OCI-LY3 (cell line): ENCODE measurements around the gene GPRC5B.

ENCODE experiments used
- H2AFZ ChIP-seq: fragments of 200-600, 300-600 bp; shearing (Covaris generic); 2 replicates; pipeline ENCODE4 v1.6.0; 2014; ENCODE audit warnings: antibody characterized with exemption, low read depth, low read length
- H3K27ac ChIP-seq: fragments of 200-600, 300-600 bp; sonication (generic); 2 replicates; pipeline ENCODE4 v1.5.1; 2014; ENCODE audit warnings: mild to moderate bottlenecking, low read length, moderate library complexity, mixed read lengths
- H3K27me3 ChIP-seq: fragments of 200-600, 300-600 bp; sonication (generic); 2 replicates; pipeline ENCODE4 v1.6.1; 2014; ENCODE audit warnings: low read depth, low read length, mixed read lengths
- H3K36me3 ChIP-seq: fragments of 200-600, 300-600 bp; sonication (generic); replicated peaks from 2 replicates; pipeline ENCODE3; 2014; ENCODE audit warnings: low read depth, low read length, mixed read lengths
- H3K4me1 ChIP-seq: fragments of 300-600, 200-600 bp; sonication (generic); 2 replicates; pipeline ENCODE4 v1.6.1; 2014; ENCODE audit warnings: low read length, mixed read lengths
- H3K4me2 ChIP-seq: fragments of 200-600, 300-600 bp; sonication (generic); 2 replicates; pipeline ENCODE4 v1.6.1; 2014; ENCODE audit warnings: low read length, mixed read lengths
- H3K4me3 ChIP-seq: fragments of 300-600, 200-600 bp; sonication (generic); 2 replicates; pipeline ENCODE4 v1.5.1; 2014; ENCODE audit warnings: antibody characterized with exemption, mild to moderate bottlenecking, low read length, moderate library complexity
- H3K79me2 ChIP-seq: fragments of 300-600, 200-600 bp; shearing (Covaris generic); 2 replicates; pipeline ENCODE4 v1.6.1; 2014; ENCODE audit warnings: mild to moderate bottlenecking, low read length, mixed read lengths
- H3K9ac ChIP-seq: fragments of 300-600, 200-600 bp; shearing (Covaris generic); 2 replicates; pipeline ENCODE4 v1.6.0; 2014; ENCODE audit warnings: mild to moderate bottlenecking, low read length, moderate library complexity
- H3K9me3 ChIP-seq: fragments of 200-600, 300-600 bp; shearing (Covaris generic); 2 replicates; pipeline ENCODE4 v1.6.1; 2014; ENCODE audit warnings: low read length, mixed read lengths; ENCODE audit not compliant: insufficient read depth
- H4K20me1 ChIP-seq: fragments of 200-600, 300-600 bp; sonication (generic); 2 replicates; pipeline ENCODE4 v1.6.1; 2016; ENCODE audit warnings: low read length, mixed read lengths; ENCODE audit not compliant: insufficient read depth
- EZH2phosphoT487 ChIP-seq: fragments of 200-600 bp; shearing (Covaris generic); IDR thresholded peaks from 2 replicates; pipeline ENCODE4 v1.6.1; 2018; ENCODE audit warnings: antibody characterized with exemption, mixed run types, low read depth
- TF ChIP-seq, protein P1 (sequence below): fragments of 200-600, 300-600 bp; sonication (generic); IDR thresholded peaks from 2 replicates; pipeline ENCODE4 v1.5.1; 2014; ENCODE audit warnings: antibody characterized with exemption, low read length, low read depth

GPRC5B gene

DNA sequence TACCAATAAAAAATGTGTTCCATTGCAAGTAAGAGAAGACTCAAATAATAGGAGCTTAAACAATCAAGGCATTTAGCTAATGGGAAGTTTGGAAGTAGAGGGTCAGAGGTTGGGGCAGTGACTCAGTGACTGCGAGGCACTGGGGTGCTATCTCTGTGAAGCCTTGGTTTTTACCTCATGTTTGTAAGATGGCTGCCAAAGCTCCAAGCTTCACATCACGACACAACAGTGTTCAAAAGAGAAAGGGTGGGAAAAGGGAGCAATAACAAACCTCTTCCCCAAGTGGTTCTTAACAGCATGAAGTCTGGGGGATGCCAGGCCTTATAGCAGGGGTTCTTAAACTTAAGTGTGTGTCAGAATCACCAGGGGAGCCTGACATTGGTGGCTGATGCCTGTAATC, 26.6 kb upstream of the GPRC5B start:
- Histone ChIP-seq H3K4me3 (no peak overlapping the region), H3K79me2 (no peaks in the 10 kb centered on the region), H3K27me3 (peaks cover 5% of the 10 kb centered on the region), H3K4me2 (no peak overlapping the region), H2AFZ (no peak overlapping the region), H3K36me3 (no peaks in the 10 kb centered on the region), H3K9ac (no peak overlapping the region), H3K27ac (no peak overlapping the region), H3K9me3 (no peaks in the 10 kb centered on the region), H4K20me1 (no peaks in the 10 kb centered on the region), H3K4me1 (peaks cover 10% of the 10 kb centered on the region; the same call in 1 of the 2 replicates)
- TF ChIP-seq, protein P1, sequence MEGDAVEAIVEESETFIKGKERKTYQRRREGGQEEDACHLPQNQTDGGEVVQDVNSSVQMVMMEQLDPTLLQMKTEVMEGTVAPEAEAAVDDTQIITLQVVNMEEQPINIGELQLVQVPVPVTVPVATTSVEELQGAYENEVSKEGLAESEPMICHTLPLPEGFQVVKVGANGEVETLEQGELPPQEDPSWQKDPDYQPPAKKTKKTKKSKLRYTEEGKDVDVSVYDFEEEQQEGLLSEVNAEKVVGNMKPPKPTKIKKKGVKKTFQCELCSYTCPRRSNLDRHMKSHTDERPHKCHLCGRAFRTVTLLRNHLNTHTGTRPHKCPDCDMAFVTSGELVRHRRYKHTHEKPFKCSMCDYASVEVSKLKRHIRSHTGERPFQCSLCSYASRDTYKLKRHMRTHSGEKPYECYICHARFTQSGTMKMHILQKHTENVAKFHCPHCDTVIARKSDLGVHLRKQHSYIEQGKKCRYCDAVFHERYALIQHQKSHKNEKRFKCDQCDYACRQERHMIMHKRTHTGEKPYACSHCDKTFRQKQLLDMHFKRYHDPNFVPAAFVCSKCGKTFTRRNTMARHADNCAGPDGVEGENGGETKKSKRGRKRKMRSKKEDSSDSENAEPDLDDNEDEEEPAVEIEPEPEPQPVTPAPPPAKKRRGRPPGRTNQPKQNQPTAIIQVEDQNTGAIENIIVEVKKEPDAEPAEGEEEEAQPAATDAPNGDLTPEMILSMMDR, result no peak
- no peak for TF ChIP-seq EZH2phosphoT487

DNA sequence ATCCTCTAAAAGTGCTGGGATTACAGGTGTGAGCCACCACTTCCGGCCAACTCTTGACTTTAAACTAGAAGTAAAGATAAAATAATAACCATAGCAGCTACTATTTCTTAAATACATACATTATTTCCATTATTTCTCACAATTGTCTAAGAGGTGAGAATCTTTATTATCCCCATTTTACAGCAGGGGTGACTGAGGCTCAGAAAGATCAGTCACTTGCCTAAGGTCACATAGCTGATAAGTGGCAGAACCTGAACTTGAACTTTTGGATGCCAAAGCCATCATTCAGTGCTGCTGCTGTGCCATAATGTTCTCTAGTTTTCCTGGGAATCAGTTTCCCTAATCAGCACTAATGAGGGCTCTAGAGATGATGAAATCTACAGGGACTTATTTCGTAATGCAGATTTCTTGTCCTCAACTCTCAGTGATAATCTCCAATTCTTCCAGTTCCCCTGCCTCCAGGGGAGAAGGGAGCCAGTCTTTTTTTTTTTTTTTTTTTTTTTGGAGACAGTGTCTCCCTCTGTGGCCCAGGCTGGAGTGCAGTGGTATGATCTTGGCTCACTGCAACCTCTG, 25.2 kb upstream of the GPRC5B start:
- no peak overlapping the region for H2AFZ ChIP-seq
- H3K27ac ChIP-seq, result no peak overlapping the region
- TF ChIP-seq EZH2phosphoT487, result no peak
- TF ChIP-seq, protein P1, result no peak
- H3K36me3 ChIP-seq, result no peaks in the 10 kb centered on the region
- H3K27me3 ChIP-seq, result peaks cover 4% of the 10 kb centered on the region
- H3K9ac ChIP-seq, result no peak overlapping the region
- H3K4me1 ChIP-seq, result peaks cover 10% of the 10 kb centered on the region; the same call in 1 of the 2 replicates
- H3K9me3 ChIP-seq, result no peaks in the 10 kb centered on the region
- no peaks in the 10 kb centered on the region for H3K79me2 ChIP-seq
- H3K4me3 ChIP-seq, result no peak overlapping the region
- no peaks in the 10 kb centered on the region for H4K20me1 ChIP-seq
- no peak overlapping the region for H3K4me2 ChIP-seq

DNA sequence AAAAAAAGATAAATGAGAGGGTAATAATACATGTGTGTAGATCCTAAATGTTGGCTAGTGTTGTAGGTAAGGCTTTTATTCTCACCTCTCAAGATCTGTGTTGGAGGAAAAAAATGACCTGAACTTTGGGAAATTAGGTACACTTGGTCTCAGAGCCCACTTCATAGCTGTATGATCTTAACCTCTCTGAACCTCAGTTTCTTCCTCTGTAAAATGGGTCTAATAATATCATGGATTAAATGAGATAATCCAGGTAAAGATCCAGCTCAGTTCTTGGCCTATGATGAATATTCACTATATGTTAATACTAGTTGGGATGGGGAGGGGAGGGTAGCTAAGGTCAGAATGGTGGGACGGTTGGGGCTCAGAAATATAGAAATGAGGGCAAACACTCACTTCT, 24.3 kb upstream of the GPRC5B start:
- Histone ChIP-seq H3K79me2 (no peaks in the 10 kb centered on the region), H3K4me2 (no peak overlapping the region), H4K20me1 (no peaks in the 10 kb centered on the region), H3K9me3 (no peaks in the 10 kb centered on the region), H3K27me3 (peaks cover 4% of the 10 kb centered on the region), H3K4me3 (no peak overlapping the region), H3K36me3 (no peaks in the 10 kb centered on the region), H2AFZ (no peak overlapping the region), H3K4me1 (peaks cover 10% of the 10 kb centered on the region; the same call in 1 of the 2 replicates), H3K27ac (no peak overlapping the region), H3K9ac (no peak overlapping the region)
- TF ChIP-seq, protein P1, result no peak
- no peak for TF ChIP-seq EZH2phosphoT487

DNA sequence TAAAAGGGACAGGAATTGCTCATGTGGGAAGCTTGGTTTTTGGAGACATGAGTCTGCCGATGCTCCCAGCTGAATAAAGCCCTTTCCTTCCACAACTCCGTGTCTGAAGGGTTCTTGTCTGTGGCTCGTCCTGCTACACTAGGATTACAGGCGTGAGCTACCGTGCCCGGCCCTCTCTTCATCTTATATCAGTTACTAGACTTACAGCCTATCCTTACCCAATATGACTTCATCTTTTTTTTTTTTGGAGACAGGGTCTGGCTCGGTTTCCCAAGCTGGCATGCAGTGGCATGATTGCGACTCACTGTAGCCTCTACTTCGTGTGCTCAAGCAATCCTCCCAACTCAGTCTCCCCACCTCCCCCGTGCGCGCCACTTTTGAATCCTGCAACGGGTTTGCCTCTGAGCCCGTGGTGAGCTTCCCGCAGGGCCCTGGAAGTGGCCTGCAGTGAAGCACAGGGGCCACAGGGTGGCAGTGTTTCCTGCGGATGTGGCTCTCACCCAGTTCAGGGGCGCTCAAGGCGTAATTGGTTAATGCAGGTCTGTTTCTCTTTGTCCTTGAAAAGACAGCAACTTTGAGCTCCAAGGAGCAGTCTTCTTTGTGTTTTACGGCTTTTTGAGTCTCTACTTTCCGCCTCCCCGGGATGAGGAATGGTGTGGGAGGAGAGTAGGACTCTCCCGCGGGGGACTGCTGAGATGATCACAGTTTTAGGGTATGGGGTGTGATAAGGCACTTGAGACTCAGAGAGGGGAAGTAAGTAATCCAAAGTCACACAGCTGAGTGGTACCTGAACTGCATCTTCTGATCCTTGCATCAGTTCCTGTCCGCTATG, 22.7 kb upstream of the GPRC5B start:
- Histone ChIP-seq H3K27me3 (peaks cover 4% of the 10 kb centered on the region; the same call in 1 of the 2 replicates), H3K9me3 (no peaks in the 10 kb centered on the region), H4K20me1 (no peaks in the 10 kb centered on the region), H3K27ac (no peak overlapping the region), H3K4me3 (peak overlapping the region; percentile 37), H3K79me2 (no peaks in the 10 kb centered on the region), H3K36me3 (no peaks in the 10 kb centered on the region), H2AFZ (peak overlapping the region; percentile 78), H3K4me1 (peaks cover 10% of the 10 kb centered on the region; the same call in 1 of the 2 replicates), H3K9ac (no peak overlapping the region), H3K4me2 (peak overlapping the region; percentile 61)
- no peak for TF ChIP-seq EZH2phosphoT487
- TF ChIP-seq, protein P1, result peak; percentile 96
